Peyer's patch (tissue), 4 donors: Measurements from ENCODE around the gene G6PC1.

Experiments used
- POLR2A ChIP-seq, 2 donors: fragments of 450-650 bp; IDR thresholded peaks; one replicate each; pipeline ENCODE4 v1.5.1; 2017; ENCODE audit warnings: antibody characterized with exemption in 2 of 2, mild to moderate bottlenecking in 2 of 2, moderate library complexity in 2 of 2
- TF ChIP-seq, protein P1 (sequence below), 6 experiments: fragments of 450-650 bp in 4 of 6; fragments of 200-600 bp in 2 of 6; sonication (generic) in 1 of 6; IDR thresholded peaks; one replicate each; pipeline ENCODE4 v1.5.1; 2017 to 2019; ENCODE audit warnings: antibody characterized with exemption in 6 of 6, mild to moderate bottlenecking in 3 of 6, moderate library complexity in 1 of 6

DNA sequence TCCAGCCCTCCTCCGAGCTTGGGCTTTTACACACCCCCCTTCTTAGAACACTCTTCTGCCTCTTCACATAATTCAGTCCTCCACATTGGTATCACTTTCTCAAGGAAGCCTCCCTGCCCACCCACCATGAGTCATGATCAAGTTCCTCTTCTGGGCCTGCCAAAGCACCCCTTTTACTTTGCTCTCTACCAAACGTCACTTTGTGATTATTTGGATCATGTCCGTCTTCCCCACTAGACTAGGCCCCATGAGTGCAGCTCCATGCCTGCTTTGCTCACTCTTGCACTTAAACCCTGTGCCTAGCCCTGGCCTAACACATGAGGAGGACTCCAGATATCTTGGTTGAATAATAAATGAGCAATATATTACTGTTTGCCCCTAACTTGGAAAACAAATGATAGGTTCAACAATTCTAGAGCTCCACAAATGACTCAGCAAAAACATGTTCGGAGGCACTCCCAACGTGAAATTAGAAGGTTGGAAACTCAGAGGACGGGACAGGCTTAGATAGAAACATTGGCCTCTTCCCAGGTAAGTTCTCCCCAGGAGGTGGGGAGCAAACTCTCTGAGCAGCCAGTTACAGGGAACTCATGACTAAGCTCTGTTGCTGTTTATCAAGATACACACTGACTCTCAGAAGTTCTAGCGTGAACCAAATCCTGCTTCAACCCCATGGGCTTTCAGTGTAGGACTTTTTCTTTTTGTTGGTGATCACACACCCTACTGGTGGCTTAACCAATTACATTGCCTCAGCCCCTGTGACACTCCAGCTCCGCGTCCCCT lies 28.3 kb downstream of the G6PC1 start:
- TF ChIP-seq, protein P1, sequence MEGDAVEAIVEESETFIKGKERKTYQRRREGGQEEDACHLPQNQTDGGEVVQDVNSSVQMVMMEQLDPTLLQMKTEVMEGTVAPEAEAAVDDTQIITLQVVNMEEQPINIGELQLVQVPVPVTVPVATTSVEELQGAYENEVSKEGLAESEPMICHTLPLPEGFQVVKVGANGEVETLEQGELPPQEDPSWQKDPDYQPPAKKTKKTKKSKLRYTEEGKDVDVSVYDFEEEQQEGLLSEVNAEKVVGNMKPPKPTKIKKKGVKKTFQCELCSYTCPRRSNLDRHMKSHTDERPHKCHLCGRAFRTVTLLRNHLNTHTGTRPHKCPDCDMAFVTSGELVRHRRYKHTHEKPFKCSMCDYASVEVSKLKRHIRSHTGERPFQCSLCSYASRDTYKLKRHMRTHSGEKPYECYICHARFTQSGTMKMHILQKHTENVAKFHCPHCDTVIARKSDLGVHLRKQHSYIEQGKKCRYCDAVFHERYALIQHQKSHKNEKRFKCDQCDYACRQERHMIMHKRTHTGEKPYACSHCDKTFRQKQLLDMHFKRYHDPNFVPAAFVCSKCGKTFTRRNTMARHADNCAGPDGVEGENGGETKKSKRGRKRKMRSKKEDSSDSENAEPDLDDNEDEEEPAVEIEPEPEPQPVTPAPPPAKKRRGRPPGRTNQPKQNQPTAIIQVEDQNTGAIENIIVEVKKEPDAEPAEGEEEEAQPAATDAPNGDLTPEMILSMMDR (IDR thresholded peaks at IDR 0.05) = peak; percentile 41 to 82 (median 73)
- TF ChIP-seq POLR2A (IDR thresholded peaks at IDR 0.05) = no peak
